HG03558 (cell line): ENCODE data around the gene GABBR1.

ENCODE experiments used
- ATAC-seq: cut with Tn5 transposase; IDR thresholded peaks from one replicate; pipeline ENCODE4 v1.9.1; 2021; ENCODE audit warnings: moderate number of reproducible peaks; ENCODE audit not compliant: unreplicated experiment; ENCODE audit errors: extremely low read depth

Gene GABBR1

DNA sequence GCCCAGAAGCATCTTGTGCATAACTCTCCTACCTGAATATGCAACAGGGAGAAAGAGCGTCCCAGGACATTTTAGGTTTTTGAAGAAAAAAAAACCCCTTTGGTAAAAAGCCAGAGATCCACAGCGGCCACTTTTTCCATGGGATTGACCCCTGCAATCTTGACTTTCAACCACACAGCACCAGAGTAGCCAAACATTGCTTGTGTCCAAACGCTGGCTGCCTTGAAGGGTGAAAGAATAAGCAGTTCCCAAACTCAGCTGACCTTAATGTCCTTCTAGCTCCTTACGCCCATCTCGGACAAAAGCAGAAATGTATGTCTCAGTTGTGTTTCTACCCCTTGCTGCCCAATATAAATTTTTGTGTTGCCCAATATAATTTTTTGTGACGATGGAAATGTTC, 22.7 kb upstream of the GABBR1 start:
- ATAC-seq = no peak

DNA sequence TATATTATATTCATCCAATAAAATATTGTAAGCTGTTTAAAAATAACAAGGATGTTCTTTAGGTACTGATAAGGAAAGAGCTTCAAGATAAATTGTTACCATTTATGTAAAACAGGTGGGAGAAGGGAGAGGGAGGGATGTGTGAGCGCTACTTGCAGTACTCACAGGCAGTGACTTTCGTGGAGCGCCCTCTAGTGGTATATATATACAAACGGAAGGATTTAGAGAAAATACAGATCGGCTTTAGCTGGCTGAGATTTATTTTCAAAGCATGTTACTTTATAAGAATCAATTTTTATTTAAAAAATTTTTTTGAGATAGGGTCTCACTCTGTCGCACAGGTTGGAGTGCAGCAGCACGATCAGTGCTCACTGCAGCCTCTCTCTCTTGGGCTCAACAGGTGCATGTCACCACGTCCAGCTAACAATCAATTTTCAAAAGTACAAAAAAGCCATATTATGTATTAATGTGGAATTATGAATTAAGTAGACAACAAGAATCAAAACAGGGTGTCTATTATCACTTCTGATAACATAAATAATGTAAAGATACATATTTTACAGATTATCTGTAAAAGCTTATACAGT, 20.6 kb upstream of the GABBR1 start:
- no peak for ATAC-seq

DNA sequence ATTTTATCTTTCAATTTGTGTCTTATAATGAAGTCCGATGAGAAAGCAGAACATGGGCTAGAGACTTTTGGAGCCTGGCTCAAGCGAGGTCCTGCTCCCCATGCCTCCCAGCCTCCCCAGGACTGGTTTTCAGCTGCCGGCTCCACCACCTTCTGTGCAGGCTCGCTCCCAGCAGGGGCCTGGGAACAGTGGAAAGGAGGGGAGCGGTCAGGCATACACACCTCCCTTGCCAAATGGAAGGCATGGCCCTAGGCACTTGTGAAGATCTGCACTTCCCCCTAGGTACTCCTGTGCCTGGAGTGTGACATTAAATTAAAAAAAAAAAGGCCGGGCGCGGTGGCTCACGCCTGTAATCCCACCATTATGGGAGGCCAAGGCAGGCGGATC, 19.2 kb upstream of the GABBR1 start:
- ATAC-seq = no peak

DNA sequence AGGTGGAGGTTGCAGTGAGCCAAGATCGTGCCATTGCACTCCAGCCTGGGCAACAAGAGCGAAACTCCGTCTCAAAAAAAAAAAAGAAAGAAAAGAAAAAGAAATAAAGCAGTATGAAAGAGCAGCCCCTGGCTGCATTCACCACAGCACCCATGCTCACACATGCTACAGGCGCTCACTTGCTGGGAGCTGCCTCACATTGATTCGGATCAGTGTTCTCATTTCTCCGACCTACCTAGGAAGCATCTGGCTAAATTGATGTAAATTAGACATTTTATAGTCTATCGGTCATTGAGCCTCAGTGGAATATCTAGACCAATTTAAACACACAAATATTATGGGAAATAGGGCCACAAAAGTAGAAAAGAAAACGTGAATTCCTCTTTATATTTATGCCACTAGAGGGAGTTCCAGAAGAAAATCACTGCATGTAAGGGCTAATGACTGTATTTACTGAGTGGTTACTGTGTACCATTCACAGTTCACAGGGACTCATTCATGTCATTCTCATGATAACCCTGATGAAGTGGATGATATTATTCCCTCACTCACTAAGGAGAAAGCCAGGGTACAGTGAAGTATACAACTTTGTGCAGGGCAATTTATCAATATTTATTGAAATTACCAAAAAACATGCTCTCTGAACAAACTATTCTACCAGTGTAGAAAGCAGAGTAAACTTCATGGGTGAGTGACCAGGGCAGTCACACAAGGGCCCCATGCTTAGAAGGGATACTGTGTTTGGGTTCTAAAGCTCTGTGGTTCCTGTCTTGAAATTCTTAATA, 18.6 kb upstream of the GABBR1 start:
- no peak for ATAC-seq

DNA sequence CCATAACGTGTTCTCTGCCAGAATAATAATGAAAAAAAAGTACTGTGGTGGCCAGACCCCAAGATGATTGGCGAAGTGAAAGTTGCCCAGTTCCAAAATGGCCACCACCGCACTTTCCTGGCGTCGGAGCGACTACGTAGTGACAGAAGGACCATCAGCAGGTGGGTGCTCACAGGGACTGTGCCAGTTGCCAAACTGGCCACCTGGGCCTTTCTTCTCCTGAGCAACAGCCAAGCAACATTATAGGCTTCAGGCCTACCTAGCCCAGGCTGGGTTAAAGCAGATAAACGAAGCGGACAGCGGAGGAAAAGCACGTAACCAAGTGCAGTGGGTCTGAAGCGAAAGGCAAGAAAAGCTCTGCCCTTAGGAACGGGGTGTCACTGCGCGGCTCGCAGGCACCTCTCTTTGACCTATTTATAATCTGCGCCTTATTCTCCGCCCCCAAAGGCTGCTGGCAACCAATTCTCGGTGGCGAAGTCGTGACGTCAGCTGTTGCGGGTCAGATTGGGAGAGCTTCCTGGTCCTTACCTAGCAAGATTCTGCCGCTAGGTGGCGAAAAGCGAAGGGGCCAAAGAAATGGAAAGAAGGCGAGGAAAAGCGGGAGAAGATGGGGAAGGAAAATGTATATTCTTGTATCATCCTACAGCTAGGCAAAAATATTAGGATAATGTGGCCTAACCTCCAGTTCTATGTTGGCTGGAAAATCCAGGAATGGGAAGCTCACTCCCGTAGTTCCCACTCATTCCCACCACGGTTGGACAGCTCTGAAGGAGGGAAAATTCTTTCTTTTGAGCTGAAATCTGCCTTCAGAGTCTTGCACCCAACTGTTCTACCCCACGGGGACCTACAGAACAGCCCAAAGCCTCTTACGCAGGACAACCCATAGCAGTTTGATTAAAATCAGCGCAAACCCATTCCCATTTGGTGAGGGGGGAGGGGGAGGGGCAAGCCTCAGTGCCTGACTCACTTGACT, 17.0 kb upstream of the GABBR1 start:
- ATAC-seq = peak; percentile 83

DNA sequence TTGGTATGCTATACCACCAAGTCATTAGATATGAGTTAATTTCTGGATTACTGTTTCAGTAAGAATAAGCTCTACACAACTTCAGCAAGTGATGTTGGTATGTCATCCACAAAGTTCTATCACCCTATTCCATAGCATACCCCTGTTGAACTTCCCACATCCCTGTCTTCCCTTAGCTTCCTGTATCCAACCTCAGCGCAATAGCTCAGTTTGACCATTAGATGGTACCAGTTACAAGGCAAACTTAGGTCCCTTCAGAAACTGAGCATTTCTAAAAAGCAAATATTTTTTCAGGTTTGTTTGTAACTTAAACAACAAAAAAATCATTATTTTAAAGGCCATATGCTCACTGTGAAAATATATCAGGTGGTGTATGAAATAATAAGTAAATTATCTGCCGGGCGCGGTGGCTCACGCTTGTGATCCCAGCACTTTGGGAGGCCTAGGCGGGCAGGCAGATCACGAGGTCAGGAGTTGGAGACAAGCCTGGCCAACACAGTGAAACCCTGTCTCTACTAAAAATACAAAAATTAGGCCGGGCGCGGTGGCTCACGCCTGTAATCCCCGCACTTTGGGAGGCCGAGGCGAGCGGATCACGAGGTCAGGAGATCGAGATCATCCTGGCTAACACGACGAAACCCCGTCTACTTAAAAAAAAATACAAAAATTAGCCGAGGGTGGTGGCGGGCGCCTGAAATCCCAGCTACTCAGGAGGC, 15.1 kb upstream of the GABBR1 start:
- no peak for ATAC-seq

DNA sequence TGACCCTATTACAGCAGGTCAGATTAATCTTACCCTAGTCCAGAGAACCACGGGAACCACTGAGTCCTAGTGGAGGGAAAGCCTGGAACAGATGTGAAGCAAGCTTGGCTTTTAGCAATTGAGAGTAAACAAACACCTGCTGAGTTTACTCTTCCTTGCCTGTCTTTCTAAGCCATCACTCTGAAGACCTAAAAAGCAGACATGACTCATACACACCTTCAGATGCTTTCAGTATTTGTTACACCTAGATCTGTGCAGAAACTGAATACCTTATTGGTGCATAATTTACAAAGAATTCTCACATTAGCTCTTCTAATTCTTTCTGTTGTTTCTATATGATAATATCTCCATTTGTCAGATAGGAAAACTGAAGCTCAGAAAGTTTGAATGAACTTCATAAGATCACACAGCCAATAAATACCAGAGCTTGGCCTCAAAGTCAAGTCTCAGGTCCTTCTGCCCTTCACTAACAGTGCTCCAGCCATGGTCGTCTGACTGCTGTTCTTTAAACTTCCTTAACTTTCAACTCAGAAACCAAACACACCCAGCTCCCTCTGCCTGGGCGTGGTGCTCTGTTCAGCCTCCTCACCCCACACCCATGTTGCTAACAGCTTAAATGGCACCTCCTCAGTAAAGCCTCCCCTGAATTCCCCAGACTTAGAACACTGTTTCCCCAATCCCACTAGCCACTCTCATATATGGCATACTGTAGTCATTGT, 8.6 kb upstream of the GABBR1 start:
- no peak for ATAC-seq

DNA sequence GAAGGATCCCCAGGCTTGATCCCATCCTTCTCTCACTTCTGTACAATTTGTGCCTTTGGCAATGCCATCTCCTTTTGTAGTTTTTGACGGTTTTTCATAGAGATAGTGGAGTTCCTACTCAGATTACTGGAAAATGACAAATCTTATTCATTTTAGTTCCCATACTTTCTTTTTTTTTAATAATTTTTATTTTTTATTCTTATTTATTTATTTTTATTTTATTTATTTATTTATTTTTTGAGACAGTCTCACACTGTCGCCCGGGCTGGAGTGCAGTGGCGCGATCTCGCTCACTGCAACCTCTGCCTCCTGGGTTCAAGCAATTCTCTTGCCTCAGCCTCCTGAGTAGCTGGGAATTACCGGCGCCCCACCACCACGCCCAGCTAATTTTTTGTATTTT, 4.3 kb upstream of the GABBR1 start:
- ATAC-seq = no peak

DNA sequence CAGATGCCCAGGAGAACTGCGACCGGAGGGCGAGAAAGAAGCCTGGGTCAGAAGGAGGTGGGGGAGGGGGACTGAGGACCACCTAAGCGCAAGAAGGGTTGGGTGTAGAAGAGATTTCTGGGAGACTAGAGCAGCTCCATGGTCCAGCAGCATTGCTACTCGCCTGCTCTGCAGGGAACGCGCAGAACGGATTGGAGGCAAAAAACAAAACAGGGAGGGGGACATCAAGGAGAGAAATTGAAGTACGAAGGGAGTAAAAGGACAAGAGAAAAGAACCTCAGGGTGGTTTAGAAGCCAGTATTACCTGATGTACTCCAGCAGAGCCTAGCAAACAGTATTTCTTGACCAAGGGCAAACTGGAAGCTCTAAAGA, 537 bp upstream of the GABBR1 start:
- ATAC-seq = no peak

DNA sequence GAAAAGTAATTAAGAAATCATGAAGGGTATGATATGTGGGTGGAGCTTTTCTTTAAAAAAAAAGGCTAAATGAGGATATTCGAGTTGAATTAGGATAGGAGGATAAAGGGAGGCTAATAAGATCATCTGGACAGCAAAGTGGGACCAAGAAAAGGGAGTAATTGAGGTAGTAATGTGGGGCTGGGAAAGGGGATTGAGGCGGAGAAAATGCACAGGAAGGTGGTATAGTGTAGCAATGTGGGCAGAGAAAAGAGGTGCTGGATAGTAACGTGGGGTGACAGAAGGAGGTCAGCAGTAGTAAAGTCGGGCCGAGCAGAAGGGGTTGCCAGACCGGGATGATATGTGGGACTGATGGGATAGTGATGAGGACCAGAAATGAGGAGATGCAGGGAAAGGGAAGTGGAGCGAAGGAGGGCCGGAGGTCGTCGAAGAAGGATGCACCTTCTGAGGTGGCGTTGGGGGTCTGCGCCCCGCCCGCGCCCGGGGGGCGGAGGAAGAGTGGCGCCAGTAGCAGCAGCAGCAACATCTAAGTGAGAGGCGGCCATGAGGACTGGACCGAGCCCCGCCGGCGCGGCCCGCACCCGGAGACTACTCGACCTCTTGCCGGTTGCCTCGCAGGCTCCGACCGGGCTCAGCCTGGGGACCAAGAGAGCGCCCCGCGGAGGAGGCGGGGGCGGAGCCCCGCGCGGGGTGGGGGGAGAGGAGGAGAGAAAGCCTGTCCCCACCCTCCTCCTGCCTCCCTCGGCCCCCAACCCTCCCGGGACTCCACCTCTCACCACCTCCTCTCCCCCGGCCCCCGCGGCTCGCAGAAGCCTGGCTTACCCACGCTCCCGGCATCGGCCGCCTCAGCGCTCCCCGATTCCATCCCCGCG, 887 bp downstream of the GABBR1 start:
- ATAC-seq = no peak

DNA sequence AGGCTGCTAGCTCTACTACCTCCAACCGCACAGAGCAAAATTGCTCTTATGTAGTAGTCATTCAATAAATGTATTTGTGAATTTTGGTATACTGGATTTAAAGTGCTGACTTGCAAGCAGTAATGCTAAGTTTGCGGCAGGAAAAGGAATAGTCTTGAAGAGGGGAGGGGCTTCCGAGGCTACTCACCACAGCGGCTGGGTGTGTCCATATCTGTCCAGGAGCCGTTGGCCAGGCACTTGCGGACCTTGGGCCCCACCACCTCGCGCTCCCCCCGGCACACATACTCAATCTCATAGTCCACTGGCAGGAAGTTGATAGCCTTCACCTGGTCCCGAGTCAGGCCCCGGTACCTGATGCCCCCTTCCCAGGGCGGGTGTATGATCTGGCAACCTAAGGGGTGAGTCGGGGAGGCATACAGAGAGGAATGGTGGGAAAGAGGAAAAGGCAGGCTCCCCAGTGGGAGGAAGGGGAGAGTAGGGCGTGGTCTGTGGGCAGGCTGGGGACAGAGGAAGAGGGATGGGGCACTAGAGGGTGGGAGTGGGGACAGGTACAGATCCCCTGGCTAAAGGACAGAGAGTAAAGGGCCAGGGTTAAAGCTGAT, 1.7 kb downstream of the GABBR1 start:
- ATAC-seq = no peak

DNA sequence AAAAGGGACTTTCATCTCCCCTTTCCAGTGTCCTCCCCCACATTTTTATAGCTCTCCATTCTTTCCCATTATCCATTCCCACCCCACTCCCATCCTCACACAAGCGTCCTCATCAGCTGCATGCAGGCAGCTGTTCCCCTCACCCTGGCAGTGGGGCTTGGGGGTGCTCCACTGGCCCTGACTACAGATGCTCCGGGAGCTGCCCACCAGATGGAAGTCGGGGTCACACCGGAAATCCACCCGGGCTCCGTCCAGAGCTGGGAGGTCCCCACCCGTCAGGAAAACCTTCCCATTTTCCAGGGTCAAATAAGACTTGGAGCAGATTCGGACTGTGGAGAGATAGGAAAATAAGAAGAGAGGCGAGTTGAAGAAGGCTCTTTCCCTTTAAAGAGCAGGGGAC, 2.7 kb downstream of the GABBR1 start:
- no peak for ATAC-seq

DNA sequence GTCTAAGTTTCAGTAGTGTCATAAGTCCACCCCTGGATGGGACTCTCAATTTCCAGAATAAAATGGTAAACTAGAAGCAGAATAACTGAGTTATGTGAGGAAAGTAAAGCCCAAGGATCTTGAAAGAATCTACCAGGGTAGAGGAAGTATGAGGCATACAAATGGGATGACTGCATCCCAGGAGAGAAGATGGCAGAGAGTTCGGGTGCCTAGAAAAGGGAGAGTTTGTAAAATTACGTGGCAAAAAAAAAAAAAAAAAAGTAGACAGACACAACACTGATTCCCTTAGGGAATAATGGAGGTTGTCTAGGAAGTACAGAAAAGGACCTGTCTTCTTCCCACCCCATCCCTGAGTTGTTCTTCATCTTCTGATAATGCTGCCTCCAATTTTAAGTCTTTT, 3.4 kb downstream of the GABBR1 start:
- ATAC-seq = no peak

DNA sequence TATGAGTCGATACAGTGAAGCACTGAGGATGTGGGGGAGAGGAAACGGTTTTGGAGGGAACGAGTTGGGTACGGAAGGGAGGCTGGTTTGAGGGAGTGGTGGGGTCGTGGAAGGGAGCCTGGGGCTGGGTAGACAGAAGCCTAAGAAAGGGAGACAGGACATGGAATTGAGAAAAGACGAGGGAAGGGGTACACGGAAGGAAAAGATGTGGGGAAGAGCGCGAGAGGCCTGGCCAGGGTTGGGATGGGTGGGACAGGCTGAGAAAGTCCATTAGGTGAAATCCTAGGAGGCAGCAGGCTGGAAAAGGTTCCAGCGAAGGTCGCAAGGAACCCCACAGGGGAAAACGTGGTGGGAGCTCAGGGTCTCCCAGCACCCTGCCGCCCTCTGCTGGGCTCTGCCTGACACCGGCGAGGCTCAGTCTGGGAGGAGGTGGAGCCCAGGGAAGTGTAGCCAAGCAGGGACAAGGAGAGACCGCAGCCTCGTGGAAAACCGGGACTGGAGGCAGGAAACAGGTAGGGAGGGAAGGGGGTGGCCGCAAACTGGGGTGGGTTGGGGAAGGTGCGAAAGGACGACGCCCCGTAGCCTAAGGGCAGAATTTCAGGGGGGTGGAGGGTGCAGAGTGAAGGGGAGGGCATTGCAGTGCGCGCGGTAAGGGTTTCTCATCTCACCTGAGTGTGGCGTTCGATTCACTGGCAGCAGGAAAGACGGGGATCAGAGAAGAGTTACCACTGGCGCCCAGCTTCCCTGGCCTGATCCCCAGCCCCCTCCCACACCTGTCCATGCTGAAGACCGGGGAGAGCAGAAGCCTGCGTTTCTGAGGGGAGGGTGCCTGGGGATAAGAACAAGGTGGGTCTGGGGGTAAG, 4.3 kb downstream of the GABBR1 start:
- no peak for ATAC-seq

DNA sequence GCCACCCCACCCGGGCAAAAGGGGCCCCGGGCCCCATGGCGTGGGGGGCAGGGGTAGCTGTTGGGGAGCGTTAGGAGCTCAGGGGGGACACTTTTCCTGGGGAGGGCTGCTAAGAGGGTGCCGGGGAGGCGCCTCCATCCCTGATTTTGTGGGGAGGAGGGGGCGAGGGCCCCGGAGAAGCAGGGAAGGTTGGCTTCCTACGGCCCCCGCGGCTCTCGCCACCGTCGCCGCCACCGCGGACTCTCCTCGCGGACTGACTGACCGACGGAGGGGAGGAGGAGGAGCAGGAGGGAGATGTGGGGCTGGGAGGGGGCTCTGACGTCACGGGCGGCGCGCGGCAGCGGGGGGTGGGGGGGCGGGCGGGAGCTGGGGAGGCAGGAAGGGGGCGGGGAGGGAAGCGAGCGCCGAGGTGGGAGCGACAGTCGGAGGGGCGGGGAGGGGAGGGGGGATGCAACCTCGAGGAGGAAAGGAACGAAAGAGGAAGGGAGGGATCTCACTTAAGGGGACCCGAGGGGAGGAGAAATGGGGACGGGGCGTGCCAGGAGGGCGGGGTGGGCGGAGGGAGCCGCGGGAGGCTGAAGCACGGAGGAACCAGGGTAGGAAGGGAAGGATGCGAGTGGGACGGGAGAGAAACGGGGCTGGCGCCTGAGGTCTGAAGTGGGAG, 5.1 kb downstream of the GABBR1 start:
- ATAC-seq = no peak

DNA sequence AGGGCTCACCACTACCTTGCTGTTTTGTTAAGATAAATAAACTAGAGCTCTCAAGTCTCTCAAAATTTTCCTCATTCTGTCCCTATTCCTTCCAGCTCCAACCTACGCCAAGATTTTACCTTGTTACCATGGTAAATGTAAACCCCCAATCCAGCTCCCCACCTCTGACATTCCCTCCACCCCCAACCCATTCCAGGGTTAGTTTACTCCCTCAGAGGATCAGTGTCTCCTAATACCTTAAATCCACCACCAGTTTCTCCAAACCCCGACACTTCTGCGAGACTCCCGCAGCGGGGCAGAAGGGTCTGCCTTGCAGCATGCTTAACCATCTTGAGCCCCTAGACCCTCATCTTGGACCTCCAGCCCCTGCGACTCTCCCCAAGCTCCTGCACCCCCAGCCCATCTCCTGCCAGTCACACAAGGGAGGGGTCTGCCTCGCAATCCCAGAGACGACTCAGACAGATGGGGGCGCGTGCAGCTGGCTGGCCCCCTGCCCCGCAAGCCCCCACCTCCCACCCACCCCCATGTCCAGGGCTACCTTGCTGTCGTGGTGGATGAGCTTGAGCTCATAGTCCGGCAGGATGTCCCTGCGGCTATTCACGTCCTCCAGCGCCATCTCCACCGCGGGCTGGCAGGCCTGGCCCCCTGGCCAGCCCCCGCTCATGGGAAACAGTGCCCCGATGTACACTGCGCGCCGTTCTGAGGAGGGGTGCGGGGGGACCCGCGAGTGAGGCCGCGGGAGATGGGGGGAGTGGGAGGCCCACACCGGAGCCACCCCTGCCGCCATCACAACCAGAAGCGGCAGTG, 5.8 kb downstream of the GABBR1 start:
- no peak for ATAC-seq
